Measurements from ENCODE around the gene PYROXD2.
A peak's percentile ranks its signal among the peaks of the same experiment; 100 is the strongest.

Gene PYROXD2

GRCh38 chr10:98414932-98415730 lies at the start of gene PYROXD2:
TSS of gene PYROXD2 (minus strand) at chr10:98415182. CDS start at chr10:98415135, 47 bp downstream.
- peak in 1 of 2 donors; percentile 27 for DNase-seq (ENCODE audit: low read depth in 1 of 2, low spot score in 1 of 2)

GRCh38 chr10:98463976-98464754 lies 49.2 kb upstream of the PYROXD2 start:
- no peak for DNase-seq (ENCODE audit: low read depth in 1 of 2, low spot score in 1 of 2)

GRCh38 chr10:98463016-98463415 lies 48.0 kb upstream of the PYROXD2 start:
- DNase-seq (ENCODE audit: low read depth in 1 of 2, low spot score in 1 of 2) = no peak

- no peak for DNase-seq (ENCODE audit: low read depth in 1 of 2, low spot score in 1 of 2)
Measured at GRCh38 chr10:98461500-98461842, 46.5 kb upstream of the PYROXD2 start.

GRCh38 chr10:98460837-98461499 lies 46.0 kb upstream of the PYROXD2 start:
- DNase-seq (ENCODE audit: low read depth in 1 of 2, low spot score in 1 of 2) = no peak

- DNase-seq (ENCODE audit: low read depth in 1 of 2, low spot score in 1 of 2) = no peak
Measured at GRCh38 chr10:98458809-98459784, 44.1 kb upstream of the PYROXD2 start.

- no peak for DNase-seq (ENCODE audit: low read depth in 1 of 2, low spot score in 1 of 2)
Measured at GRCh38 chr10:98457721-98458120, 42.7 kb upstream of the PYROXD2 start.

GRCh38 chr10:98456686-98457482 lies 41.9 kb upstream of the PYROXD2 start:
- DNase-seq (ENCODE audit: low read depth in 1 of 2, low spot score in 1 of 2) = no peak

- DNase-seq (ENCODE audit: low read depth in 1 of 2, low spot score in 1 of 2) = no peak
Measured at GRCh38 chr10:98456043-98456570, 41.1 kb upstream of the PYROXD2 start.

GRCh38 chr10:98453729-98454128 lies 38.7 kb upstream of the PYROXD2 start:
- no peak for DNase-seq (ENCODE audit: low read depth in 1 of 2, low spot score in 1 of 2)

- no peak for DNase-seq (ENCODE audit: low read depth in 1 of 2, low spot score in 1 of 2)
Measured at GRCh38 chr10:98450618-98451017, 35.6 kb upstream of the PYROXD2 start.

- no peak for DNase-seq (ENCODE audit: low read depth in 1 of 2, low spot score in 1 of 2)
Measured at GRCh38 chr10:98449287-98449686, 34.3 kb upstream of the PYROXD2 start.

- peak; percentile 70 to 71 for DNase-seq (ENCODE audit: low read depth in 1 of 2, low spot score in 1 of 2)
Measured at GRCh38 chr10:98446661-98447221, 31.8 kb upstream of the PYROXD2 start, which contains the start of gene HPS1. TSS of gene HPS1 (minus strand) at chr10:98446935. CDS start at chr10:98443240, 3,695 bp downstream.

- peak in 1 of 2 donors; percentile 11 for DNase-seq (ENCODE audit: low read depth in 1 of 2, low spot score in 1 of 2)
Measured at GRCh38 chr10:98446151-98446660, 31.2 kb upstream of the PYROXD2 start.

GRCh38 chr10:98445200-98445812 lies 30.3 kb upstream of the PYROXD2 start:
- DNase-seq (ENCODE audit: low read depth in 1 of 2, low spot score in 1 of 2) = no peak

GRCh38 chr10:98444314-98445006 lies 29.5 kb upstream of the PYROXD2 start:
- no peak for DNase-seq (ENCODE audit: low read depth in 1 of 2, low spot score in 1 of 2)

- no peak for DNase-seq (ENCODE audit: low read depth in 1 of 2, low spot score in 1 of 2)
Measured at GRCh38 chr10:98438715-98439114, 23.7 kb upstream of the PYROXD2 start.

GRCh38 chr10:98436704-98437103 lies 21.7 kb upstream of the PYROXD2 start:
- DNase-seq (ENCODE audit: low read depth in 1 of 2, low spot score in 1 of 2) = no peak
